NCI-H1436 (cell line): ENCODE measurements around the gene AKNA.

ENCODE experiments used
- DNase-seq: peaks from one replicate; lab custom pipeline; 2025; lab: John Stamatoyannopoulos, UW

The AKNA gene, protein sequence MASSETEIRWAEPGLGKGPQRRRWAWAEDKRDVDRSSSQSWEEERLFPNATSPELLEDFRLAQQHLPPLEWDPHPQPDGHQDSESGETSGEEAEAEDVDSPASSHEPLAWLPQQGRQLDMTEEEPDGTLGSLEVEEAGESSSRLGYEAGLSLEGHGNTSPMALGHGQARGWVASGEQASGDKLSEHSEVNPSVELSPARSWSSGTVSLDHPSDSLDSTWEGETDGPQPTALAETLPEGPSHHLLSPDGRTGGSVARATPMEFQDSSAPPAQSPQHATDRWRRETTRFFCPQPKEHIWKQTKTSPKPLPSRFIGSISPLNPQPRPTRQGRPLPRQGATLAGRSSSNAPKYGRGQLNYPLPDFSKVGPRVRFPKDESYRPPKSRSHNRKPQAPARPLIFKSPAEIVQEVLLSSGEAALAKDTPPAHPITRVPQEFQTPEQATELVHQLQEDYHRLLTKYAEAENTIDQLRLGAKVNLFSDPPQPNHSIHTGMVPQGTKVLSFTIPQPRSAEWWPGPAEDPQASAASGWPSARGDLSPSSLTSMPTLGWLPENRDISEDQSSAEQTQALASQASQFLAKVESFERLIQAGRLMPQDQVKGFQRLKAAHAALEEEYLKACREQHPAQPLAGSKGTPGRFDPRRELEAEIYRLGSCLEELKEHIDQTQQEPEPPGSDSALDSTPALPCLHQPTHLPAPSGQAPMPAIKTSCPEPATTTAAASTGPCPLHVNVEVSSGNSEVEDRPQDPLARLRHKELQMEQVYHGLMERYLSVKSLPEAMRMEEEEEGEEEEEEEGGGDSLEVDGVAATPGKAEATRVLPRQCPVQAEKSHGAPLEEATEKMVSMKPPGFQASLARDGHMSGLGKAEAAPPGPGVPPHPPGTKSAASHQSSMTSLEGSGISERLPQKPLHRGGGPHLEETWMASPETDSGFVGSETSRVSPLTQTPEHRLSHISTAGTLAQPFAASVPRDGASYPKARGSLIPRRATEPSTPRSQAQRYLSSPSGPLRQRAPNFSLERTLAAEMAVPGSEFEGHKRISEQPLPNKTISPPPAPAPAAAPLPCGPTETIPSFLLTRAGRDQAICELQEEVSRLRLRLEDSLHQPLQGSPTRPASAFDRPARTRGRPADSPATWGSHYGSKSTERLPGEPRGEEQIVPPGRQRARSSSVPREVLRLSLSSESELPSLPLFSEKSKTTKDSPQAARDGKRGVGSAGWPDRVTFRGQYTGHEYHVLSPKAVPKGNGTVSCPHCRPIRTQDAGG (N-terminal part only)

DNA sequence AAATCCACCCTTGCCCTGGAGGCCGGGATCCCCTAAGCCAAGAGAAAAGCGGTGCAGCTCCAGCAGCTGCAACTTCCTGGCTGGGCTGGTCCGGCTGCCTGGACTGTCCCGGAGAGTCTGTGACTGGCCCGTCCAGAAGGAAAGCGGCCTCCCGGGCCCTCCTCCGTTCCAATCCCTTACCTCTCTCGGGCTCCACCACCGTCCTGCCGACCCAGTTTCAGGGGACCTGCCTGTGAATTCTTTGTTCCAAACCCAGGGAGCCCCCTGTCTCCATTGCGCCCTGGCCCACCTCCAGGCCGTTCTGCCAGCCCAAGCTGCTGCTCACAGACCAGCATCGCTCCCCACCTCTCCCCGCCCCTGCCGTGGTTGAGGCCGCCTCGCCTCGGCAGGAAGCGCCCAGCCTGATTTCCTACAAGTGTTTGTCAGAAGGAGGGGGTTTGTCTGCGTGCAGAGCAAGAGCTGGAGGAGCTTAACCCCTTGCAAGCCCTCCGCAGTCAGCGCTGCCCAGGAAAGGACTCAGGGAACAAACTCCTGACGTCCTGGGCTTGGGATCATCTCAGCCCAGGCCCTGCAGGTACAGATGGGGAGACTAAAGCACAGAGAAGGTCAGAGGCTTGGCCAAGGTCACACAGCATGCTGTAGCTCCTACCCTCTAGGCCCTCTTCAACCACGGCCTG, at the start of gene AKNA:
TSS of gene AKNA (minus strand) at position 303 of the 677 bp plus-strand sequence. CDS start 6,649 bp downstream, outside the sequence.
- DNase-seq: no peak

DNA sequence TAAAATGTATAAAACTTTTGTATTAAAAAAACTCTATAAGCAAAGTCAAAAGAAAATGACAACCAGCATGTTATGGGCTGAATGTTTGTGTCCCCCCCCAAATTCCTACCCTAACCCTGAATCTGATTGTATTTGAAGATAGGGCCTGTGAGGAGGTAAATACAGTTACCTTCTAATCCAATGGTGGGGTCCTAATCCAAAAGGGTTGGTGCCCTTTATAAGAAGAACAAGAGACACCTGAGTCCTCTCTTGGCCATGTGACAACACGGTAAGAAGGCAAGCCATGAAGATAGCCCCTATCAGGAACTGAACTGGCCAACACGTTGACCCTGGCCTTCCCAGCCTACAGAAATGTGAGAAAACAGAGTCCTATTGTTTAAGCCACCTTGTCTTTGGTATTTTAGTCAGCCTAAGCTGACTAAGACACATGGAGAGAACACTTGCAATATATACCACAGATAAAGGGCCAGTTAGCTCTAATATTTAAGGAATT, 49.7 kb upstream of the AKNA start:
- DNase-seq: no peak

DNA sequence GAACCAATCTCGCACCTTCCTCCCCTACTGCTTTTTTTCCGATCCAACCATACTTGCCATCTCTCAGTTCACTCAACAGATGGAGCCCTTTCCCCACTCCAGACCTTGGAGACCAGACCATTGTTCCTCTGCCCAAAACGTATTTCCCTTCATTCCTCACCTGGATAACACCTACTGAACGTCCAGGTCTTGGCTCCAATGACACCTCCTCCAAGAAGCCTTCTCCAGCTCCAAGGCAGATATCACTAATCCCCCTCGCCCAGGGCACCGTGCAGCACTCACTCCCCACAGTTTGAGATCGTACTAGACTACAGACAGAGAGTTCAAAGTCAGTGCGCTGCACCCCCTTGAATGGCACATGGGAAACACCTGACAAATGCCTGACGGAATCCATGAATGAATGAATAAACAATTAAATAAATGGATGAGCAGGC, 47.1 kb upstream of the AKNA start:
- peak; percentile 42 for DNase-seq

DNA sequence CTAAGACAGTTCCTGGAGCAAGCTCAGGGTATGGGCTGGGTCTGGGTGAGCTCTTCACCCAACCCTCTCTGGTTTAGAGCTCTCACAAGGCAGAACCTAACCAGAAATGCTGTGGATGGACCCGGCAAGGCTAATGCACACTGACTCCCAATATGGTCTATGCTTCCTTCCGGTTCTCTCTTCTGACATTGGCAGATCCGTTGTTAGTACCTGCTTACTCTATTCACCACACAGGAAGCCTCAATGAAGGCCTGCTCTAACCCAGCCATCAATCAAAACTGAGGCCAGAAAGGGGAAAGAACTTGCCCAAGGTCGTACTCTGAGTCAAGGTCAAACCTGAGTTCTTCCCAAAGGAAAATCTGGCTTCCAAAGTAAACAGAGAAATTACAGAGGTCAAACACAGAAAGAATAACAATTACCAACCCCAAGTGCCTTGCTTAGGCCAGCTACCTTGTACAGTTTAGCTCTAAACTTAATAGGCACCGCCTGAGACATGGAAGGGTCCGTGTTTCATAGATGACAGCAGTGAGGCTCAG, 46.0 kb upstream of the AKNA start:
- DNase-seq: no peak

DNA sequence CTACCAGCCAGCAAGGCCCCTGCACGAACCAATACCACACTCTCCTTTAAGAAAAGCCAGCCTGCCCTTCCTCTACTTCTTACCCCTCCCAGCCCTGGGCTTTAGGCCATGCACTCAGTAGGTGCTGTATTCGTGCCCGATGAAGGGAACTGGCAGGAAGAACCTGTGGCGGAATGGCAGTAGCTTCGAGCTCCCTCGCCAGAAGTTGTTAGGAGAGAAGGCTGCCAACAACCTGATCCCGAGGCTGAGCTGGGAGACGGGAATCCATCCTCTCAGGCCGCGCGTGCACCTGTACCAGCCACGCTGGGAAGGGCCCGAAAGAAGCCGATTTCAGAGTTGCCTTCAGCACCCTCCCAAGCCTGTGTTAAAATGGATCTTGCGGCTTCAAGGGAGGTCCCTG, 45.3 kb upstream of the AKNA start:
- no peak for DNase-seq

DNA sequence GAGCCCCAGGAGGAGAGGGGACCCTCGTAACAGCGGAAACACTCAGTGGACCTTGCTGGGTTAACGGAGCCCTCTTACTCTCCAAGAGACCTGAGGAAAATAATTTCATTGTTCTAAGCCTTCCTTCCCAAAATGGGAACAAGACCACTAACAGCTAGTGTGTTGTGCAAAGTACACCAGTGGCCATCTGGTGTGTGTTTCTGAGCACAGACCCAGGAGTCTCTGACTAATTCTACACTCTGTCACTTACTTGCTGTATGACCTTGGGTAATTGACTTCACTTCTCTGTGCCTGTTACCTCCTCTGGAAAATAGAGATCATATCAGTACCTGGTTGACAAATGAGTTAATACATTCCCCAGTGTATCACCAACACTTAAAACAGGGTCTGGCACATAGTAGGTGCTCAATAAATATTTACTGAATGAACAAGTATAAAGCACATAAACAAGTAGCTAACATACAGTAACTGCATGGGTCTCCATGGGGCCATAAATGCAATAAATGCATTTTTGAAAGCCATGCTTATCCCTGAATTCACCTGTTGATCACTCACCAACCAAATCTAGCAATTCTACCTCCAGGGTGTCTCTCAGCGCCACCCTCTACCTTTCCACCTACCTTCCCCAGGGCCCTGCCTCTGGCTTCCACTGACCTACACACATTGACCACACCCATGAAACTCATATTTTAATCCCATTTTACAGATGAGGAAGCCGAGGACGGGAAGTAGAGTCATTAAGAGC, 44.7 kb upstream of the AKNA start:
- DNase-seq: no peak

DNA sequence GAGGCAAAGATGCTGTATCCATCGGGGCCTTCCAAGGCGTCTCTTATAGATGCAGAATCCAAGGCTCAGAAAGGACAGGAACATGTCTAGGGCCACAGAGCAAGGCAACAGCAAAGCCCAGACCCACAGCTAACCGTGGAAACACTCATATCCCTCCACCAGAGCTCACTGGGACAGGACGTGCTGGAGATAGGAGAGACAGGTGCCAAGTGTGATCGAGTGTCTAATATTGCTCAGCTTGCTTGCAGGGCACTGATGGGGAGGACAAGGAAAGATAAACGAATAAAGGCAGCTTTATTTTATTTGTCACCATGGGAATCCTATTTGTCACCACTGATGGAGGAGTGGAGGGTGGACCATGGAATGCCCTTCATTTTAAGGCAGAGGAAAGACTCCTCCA, 44.0 kb upstream of the AKNA start:
- no peak for DNase-seq

DNA sequence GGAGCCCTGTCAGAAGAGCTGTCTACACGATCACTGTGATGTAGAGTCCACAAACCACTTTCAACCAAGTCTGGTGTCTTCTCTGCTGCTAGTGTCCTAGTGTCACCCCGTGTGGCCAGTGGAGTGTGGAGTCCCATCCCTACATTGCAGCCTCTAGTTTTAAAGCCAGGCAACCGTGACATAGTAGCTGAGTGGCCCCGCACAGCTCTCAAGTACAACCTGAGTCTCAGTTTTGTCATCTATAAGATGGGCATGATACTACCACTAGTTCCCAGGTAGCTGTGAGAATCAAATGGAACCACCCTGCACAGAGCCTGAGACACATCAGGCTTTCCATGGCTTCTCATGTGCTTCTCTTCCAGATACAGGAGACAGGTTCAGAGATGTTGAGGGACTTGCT, 43.2 kb upstream of the AKNA start:
- DNase-seq: no peak

DNA sequence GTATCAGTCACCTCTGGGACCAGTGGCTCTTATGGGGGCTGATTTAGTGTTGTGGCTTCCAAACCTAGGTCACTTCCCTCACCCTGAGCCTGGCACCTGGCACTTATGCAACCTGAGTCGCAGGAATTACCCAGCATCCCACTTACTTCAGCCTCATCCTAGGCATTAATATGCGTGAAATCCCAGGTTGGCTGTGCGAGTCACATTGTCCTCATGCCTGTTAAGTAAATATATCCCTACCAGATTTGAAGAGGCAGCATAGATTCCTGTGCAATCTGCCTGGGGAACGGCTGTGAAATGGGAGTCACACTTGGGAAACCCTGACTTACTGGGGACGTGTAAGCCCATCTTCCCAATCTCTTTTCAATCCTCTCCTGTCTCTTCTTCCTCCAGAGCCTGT, 42.7 kb upstream of the AKNA start:
- DNase-seq: no peak

DNA sequence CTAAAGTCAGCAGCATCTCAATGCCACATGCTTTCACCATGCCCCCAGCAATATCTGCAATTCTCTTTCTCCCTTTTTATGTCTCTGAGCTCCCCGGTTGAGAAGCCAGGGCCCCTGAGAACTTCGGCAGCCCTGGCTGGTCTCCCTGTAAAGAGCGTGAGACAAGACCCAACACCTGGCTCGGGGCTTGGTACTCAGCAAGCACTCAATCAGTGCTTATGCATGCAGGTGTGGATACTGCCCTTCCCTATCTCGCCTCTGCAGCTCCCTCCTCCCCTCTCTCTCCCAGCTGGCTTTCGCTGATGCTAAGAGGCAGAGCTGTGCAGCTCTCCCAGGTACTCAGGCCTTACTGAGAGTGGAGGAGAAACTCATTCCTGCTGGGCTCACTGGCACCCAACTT, 41.7 kb upstream of the AKNA start:
- DNase-seq: no peak

DNA sequence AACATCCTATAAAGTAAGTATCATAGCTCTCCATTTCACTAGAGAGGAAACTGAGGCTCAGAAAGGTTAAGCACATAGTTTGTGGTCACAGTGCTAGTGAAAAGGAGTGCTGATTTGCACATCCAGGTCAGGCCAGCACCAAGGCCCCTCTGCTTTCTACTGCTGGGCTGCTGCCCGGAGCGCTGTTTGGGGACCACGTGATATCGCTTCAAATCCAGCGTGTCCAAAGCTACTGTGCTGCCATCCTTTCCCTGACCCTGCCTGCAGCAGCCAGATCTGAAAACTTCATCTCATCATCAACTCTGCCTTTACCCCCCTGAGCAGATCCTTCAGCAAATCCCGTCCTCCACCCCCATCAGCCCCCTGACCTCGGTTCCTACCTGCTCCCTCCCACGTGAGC, 40.7 kb upstream of the AKNA start:
- no peak for DNase-seq

DNA sequence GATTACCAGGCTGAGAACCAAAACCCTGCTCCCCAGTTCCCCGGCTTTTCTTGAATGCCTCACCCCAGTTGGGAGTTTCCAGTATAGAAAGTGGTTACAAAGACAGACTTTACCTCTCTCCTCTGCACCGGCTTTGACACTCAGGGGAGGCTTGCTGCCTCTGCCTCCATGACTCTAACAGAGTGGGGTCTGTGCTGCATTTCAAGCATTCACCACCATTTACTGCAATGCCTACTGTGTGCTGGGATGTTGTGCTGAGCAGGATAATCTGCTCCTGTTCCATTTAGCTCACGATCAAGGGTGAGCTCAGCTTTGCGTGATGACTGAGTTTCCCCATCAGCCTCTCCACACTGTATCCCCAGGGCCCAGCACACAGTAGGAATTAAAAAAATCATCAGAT, 39.9 kb upstream of the AKNA start:
- no peak for DNase-seq

DNA sequence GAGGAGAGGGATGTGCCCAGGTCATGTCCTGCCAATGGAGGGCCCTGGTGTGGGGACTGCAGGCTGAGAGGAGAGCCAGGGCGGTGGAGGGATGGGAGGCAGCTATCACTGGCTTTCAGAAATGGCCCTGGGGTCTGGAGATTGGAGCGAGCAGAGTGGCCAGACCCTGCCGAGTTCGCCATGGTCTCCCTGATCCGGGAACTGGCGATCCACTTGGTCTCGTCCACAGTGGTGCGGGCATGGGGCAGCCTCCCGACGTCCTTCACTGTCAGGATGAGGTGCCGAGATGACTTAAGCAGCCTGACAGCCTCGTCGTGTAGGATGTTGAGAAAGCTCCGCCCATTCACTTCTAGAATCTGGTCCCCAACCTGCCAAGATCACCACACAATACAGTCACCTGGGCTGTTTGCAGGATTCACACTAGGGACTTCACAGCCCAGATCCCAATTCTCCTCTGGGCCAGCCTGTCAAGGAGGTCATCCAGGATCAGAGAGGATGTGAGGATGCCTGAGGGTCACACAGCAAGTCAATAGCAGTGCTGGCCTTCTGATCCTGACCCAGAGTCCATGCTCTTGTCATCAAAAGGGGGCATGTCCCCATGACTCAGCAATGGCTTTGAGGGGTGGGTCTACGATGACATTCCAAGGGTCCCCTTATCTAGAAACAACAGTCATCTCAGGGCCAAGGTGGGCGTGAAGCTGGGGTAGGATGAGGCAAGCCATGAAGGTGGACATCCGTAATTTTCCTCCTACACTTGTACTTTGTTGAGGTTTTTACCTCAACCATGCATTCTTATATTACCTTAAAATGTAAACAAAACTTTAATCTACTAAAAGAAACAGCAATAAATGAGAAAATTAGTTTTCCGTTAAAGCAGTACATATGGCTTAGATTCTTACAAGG, 38.5 kb upstream of the AKNA start:
- DNase-seq: no peak

DNA sequence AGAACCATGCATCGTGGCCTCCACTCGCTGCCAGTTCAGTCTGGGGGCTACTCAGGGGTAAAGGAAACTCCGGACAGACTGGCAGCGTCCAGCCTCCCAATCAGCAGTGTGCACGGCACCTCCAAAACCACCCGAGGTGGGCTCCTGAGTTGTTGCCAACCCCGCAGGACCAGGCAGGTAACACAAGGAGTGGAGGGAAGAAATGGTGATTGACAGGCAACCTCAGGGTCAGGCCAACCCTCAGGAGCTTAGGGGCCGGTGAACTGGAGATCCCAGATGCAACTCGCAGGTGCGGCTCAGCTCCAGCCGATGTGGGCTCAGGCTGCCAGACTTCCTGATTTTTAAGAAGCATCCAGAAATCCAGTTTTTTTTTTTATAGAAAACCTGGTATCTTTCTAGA, 37.3 kb upstream of the AKNA start:
- DNase-seq: no peak

DNA sequence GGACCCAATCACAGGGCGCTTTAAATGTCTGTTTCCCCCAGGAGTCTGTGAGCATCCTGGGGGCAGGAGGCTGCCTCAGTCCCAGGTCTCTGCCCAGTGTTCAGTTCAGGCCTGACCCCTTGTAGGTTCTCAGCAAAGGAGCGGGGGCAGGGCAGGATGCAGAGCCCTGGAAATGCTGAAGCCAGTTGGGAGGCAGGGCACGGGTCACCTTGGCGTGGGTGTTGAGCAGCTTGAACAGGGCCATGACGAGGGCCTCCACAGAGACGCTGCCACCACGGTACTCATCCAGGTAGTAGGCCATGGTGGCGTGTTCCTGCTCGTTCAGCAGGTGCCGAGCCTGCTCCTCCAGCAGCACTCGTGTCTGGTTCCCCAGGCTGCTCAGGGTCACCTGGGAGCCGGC, 36.3 kb upstream of the AKNA start:
- DNase-seq: no peak

DNA sequence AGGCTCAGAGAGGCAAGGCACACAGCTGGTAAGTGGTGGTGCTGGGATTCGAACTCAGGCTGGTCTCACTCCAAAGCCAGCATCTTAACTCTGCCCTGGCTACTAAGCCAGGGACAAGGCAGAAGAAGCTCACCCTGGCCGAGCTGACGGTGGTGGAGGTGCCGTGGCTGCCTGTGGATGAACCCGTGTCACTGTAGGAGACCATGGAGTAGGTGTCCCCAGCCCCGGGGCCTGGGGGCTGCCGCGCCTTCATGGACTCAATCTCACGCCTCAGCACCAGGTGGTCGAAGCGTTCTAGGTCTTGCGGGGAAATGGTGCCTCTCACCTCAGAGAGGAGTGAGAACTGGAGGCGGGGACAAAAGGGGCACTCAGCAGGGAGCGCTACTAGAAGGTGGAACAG, 35.4 kb upstream of the AKNA start:
- no peak for DNase-seq

DNA sequence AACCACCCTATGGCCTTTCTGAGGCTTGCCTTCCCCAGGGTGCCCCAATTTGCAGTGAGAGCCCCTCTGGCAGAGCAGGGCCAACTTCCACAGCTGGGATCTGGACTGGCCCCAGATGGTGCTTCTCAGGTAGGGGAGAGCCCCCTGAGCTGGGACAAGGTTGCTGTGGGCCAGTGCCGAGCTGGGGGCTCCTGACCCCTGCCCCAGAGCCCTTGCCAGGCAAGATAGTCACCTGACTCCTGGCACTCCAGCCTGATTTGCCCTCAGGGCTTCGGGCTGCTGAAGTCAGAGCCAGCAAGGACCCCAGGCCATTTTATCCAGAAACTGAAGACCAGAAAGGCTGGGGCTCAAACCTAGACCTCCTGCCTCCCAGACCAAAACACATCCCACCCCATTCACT, 33.4 kb upstream of the AKNA start:
- no peak for DNase-seq

DNA sequence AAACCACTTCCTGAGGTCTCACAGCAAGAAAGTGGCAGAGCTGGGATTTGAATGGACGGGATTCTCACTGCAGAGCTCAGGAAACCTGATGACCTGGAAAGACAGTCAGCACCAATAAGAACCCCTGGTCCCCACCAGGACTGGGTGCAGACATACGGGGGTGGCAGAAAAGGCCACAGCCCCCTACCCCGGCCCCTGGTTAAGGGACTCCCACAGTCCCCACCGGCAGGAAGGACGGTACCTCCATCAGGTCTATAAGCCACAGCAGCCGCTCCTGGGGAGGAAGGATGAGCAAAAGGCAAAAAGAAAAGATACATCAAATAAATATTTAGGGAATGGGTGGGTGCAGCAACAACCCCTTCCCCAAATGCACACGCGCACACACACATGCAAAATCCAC, 32.0 kb upstream of the AKNA start:
- DNase-seq: no peak

DNA sequence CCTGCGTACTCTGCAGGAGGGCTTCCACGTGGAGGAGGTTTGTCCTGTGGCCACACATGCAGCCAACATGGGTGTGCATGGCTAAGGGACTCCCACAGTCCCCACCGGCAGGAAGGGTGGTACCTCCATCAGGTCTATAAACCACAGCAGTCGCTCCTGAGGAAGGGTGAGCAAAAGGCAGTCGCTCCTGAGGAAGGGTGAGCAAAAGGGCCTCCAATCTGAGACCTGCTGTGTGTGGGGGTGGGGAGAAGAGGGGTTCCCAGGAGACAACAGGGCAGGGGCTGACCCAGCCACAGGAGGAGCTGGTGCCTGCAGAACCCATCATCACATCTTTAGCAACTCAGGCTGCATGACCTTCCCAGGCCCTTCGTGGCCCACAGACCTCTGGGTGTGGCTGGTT, 30.3 kb upstream of the AKNA start:
- DNase-seq: no peak

DNA sequence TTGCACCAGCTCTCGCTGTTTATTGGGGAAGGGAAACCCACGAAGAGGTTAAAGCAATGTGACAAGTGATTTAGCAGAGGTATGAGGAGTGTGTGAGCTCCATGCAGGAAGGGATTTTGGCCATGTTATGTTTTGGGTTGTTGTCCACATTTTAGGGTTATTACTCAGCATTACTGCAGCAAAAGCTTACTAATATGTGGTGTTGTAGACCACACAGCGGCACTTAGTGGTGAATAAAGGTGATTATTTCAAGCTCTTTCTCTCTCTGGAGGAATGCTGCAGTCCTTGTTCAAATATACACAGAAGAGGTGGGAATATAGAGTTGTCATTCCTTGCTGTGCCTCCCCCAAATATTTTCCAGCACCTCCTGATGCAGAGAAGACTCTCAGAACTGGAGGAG, 29.7 kb upstream of the AKNA start:
- no peak for DNase-seq
